Measurements from ENCODE around the gene FDXACB1. TPM values are rescaled to one million over a fixed set of nuclear protein-coding genes. Genes with fewer than 3 reads are reported as not detected.

Gene FDXACB1
- total and polyA plus RNA-seq, 9 of the 15 experiments (the other 6 are each of a cell fraction or from before 2014, with no cell fraction given), result 3.2 to 7.5 (median 5.3) TPM

- TF ChIP-seq NELFE (IDR thresholded peaks at IDR 0.05; ENCODE audit: insufficient read depth, insufficient read length), result no peak
- TF ChIP-seq FOXM1 (IDR thresholded peaks at IDR 0.05; ENCODE audit: low read depth), result no peak
- peak; percentile 84; the same call in 1 of the 2 replicates for TF ChIP-seq FOXM1 (CRISPR knock-in tag; IDR thresholded peaks at IDR 0.05; ENCODE audit: low read depth)
- TF ChIP-seq FIP1L1 (IDR thresholded peaks at IDR 0.05; ENCODE audit: low read depth, low read length, poor library complexity, severe bottlenecking), result no peak
- no peak for TF ChIP-seq ZNF740 (CRISPR knock-in tag; IDR thresholded peaks at IDR 0.05)
- TF ChIP-seq ZNF740 (tag; IDR thresholded peaks at IDR 0.05), result no peak
- TF ChIP-seq HOXB6 (CRISPR knock-in tag; IDR thresholded peaks at IDR 0.05; ENCODE audit: borderline replicate concordance), result no peak
- no peak for TF ChIP-seq ELK3 (CRISPR knock-in tag; IDR thresholded peaks at IDR 0.05)
- TF ChIP-seq CTBP1 (IDR thresholded peaks at IDR 0.05; ENCODE audit: borderline replicate concordance), result peak; percentile 57; the same call in 1 of the 2 replicates
- no peak for TF ChIP-seq ARID2 (IDR thresholded peaks at IDR 0.05)
- no peak for TF ChIP-seq RHOXF2B (CRISPR knock-in tag; conservative IDR thresholded peaks at IDR 0.05)
- 0 out of 2 replicates have a peak, but pooled peaks have one; percentile 29 for TF ChIP-seq LARP7 (IDR thresholded peaks at IDR 0.05)
- no peak for TF ChIP-seq JUNB (CRISPR knock-in tag; conservative IDR thresholded peaks at IDR 0.05)
- no peak for TF ChIP-seq THRA (IDR thresholded peaks at IDR 0.05)
- TF ChIP-seq PURB (CRISPR knock-in tag; IDR thresholded peaks at IDR 0.05; ENCODE audit: low read depth), result no peak
- TF ChIP-seq BCOR (IDR thresholded peaks at IDR 0.05), result no peak
- no peak for TF ChIP-seq RBM39 (optimal IDR thresholded peaks at IDR 0.05; ENCODE audit: low read depth, low read length)
- 0 out of 2 replicates have a peak, but pooled peaks have one; percentile 17 for TF ChIP-seq USF1 (CRISPR knock-in tag; IDR thresholded peaks at IDR 0.05)
- TF ChIP-seq NRF1 (conservative IDR thresholded peaks at IDR 0.05 in 1 of 2, IDR thresholded peaks at IDR 0.05 in 1 of 2), result peak; percentile 87 to 88
- TF ChIP-seq HDAC8 (tag; IDR thresholded peaks at IDR 0.05), result no peak
- no peak; the same call in 1 of the 2 replicates for TF ChIP-seq HDAC2 (IDR thresholded peaks at IDR 0.05)
- peak; percentile 86 for TF ChIP-seq RBFOX2 (IDR thresholded peaks at IDR 0.05; ENCODE audit: low read depth, low read length)
- TF ChIP-seq IRF9 (tag; IDR thresholded peaks at IDR 0.05), result no peak
Observed at GRCh38 chr11:111870886-111871692, 7.9 kb downstream of the FDXACB1 start, which contains the start of gene ALG9 (continued).

Data from K562 (cell line).